SKM-1 treated with dmso at 0.1 percent for 144 hours (cell line): ENCODE results near the gene LDHA.
A peak's percentile ranks its signal among the peaks of the same experiment; 100 is the strongest.

Experiments
- DNase-seq: peaks from one replicate; lab custom pipeline; 2025; ENCODE audit not compliant: unreplicated experiment; lab: John Stamatoyannopoulos, UW

Gene LDHA

GRCh38 chr11:18394275-18394927 is at the start of gene LDHA:
TSS of gene LDHA (plus strand) at chr11:18394563. CDS start at chr11:18396843, 2,280 bp downstream.
- DNase-seq: peak; percentile 95

GRCh38 chr11:18347471-18348125 is 46.8 kb upstream of the LDHA start:
- no peak for DNase-seq

GRCh38 chr11:18352581-18352980 is 41.8 kb upstream of the LDHA start:
- no peak for DNase-seq

GRCh38 chr11:18358646-18359045 is 35.7 kb upstream of the LDHA start:
- DNase-seq: no peak

GRCh38 chr11:18361154-18361553 is 33.2 kb upstream of the LDHA start:
- DNase-seq: no peak

GRCh38 chr11:18364495-18365073 is 29.8 kb upstream of the LDHA start:
- no peak for DNase-seq

GRCh38 chr11:18365741-18366140 is 28.6 kb upstream of the LDHA start:
- no peak for DNase-seq

GRCh38 chr11:18366286-18366685 is 28.1 kb upstream of the LDHA start:
- no peak for DNase-seq

- no peak for DNase-seq
These were observed 26.9 kb upstream of the LDHA start for GRCh38 chr11:18367431-18367830.

- no peak for DNase-seq
These were observed 26.1 kb upstream of the LDHA start for GRCh38 chr11:18368221-18368620.

GRCh38 chr11:18369398-18369797 is 25.0 kb upstream of the LDHA start:
- DNase-seq: no peak

GRCh38 chr11:18371279-18371678 is 23.1 kb upstream of the LDHA start:
- DNase-seq: no peak

GRCh38 chr11:18372201-18372600 is 22.2 kb upstream of the LDHA start:
- DNase-seq: no peak

GRCh38 chr11:18374956-18375355 is 19.4 kb upstream of the LDHA start:
- DNase-seq: no peak

GRCh38 chr11:18375941-18376340 is 18.4 kb upstream of the LDHA start:
- no peak for DNase-seq

- DNase-seq: no peak
These were observed 15.2 kb upstream of the LDHA start for GRCh38 chr11:18379201-18379600.

- DNase-seq: peak; percentile 61
These were observed 10.8 kb upstream of the LDHA start for GRCh38 chr11:18383388-18384156.

GRCh38 chr11:18384157-18384641 is 10.2 kb upstream of the LDHA start:
- DNase-seq: peak; percentile 56

- DNase-seq: no peak
These were observed 4.3 kb upstream of the LDHA start for GRCh38 chr11:18390088-18390487.

- peak; percentile 24 for DNase-seq
These were observed 1.7 kb upstream of the LDHA start for GRCh38 chr11:18392434-18393321.
